ENCODE data around the gene FBXO24. TPM values are rescaled to one million over a fixed set of nuclear protein-coding genes. Genes with fewer than 3 reads are reported as not detected.

Gene FBXO24
- total and polyA plus RNA-seq, 2 donors (not counting 1 experiment from before 2014, with no cell fraction given): 0.23 to 0.33 TPM

- no peak overlapping the region for H3K4me2 ChIP-seq (ENCODE audit: extremely low read depth, insufficient read depth, low read length)
- H3K4me3 ChIP-seq (replicated peaks in 1 of 4; ENCODE audit: control extremely low read depth in 1 of 4, insufficient read depth in 1 of 4, low read depth in 3 of 4, low read length in 4 of 4): no peak overlapping the region
- H3K9ac ChIP-seq (ENCODE audit: insufficient read depth, low read length): no peak overlapping the region
- TF ChIP-seq CTCF (conservative IDR thresholded peaks at IDR 0.05 in 1 of 2, IDR thresholded peaks at IDR 0.05 in 1 of 2; ENCODE audit: low read depth in 1 of 2, low read length in 2 of 2) (no peak), EZH2 (IDR thresholded peaks at IDR 0.05; ENCODE audit: low read length, missing control alignments) (no peak)
- H3K27ac ChIP-seq (ENCODE audit: insufficient read depth, low read length): no peak overlapping the region
- H2AFZ ChIP-seq (ENCODE audit: low read length): no peak overlapping the region
- no peaks in the 10 kb centered on the region for H4K20me1 ChIP-seq (ENCODE audit: control insufficient read depth, extremely low read depth, insufficient read depth, low read length)
- H3K79me2 ChIP-seq (ENCODE audit: control insufficient read depth, insufficient read depth, low read length): no peaks in the 10 kb centered on the region
- H3K4me1 ChIP-seq (ENCODE audit: control insufficient read depth, extremely low read depth, insufficient read depth, low read length): no peaks in the 10 kb centered on the region
- DNase-seq (ENCODE audit: low read depth in 2 of 2): no peak
- peaks cover 40% of the 10 kb centered on the region for H3K36me3 ChIP-seq (ENCODE audit: control insufficient read depth, insufficient read depth, low read length)
- H3K27me3 ChIP-seq (ENCODE audit: control insufficient read depth, insufficient read depth, low read length): no peaks in the 10 kb centered on the region
- no peaks in the 10 kb centered on the region for H3K9me3 ChIP-seq (ENCODE audit: control insufficient read depth, insufficient read depth, low read depth, low read length)
Observed at GRCh38 chr7:100575206-100575631, 10.9 kb upstream of the FBXO24 start.

GRCh38 chr7:100575746-100576383, 10.3 kb upstream of the FBXO24 start:
- H3K27ac ChIP-seq (ENCODE audit: insufficient read depth, low read length): no peak overlapping the region
- H3K27me3 ChIP-seq (ENCODE audit: control insufficient read depth, insufficient read depth, low read length): no peaks in the 10 kb centered on the region
- DNase-seq (ENCODE audit: low read depth in 2 of 2): no peak
- H3K36me3 ChIP-seq (ENCODE audit: control insufficient read depth, insufficient read depth, low read length): peaks cover 46% of the 10 kb centered on the region
- H3K9ac ChIP-seq (ENCODE audit: insufficient read depth, low read length): no peak overlapping the region
- H3K79me2 ChIP-seq (ENCODE audit: control insufficient read depth, insufficient read depth, low read length): peaks cover 4% of the 10 kb centered on the region
- TF ChIP-seq EZH2 (IDR thresholded peaks at IDR 0.05; ENCODE audit: low read length, missing control alignments) (no peak), CTCF (conservative IDR thresholded peaks at IDR 0.05 in 1 of 2, IDR thresholded peaks at IDR 0.05 in 1 of 2; ENCODE audit: low read depth in 1 of 2, low read length in 2 of 2) (no peak)
- H3K9me3 ChIP-seq (ENCODE audit: control insufficient read depth, insufficient read depth, low read depth, low read length): no peaks in the 10 kb centered on the region
- no peak overlapping the region for H3K4me2 ChIP-seq (ENCODE audit: extremely low read depth, insufficient read depth, low read length)
- H3K4me3 ChIP-seq (replicated peaks in 1 of 4; ENCODE audit: control extremely low read depth in 1 of 4, insufficient read depth in 1 of 4, low read depth in 3 of 4, low read length in 4 of 4): no peak overlapping the region
- H3K4me1 ChIP-seq (ENCODE audit: control insufficient read depth, extremely low read depth, insufficient read depth, low read length): no peaks in the 10 kb centered on the region
- no peak overlapping the region for H2AFZ ChIP-seq (ENCODE audit: low read length)
- H4K20me1 ChIP-seq (ENCODE audit: control insufficient read depth, extremely low read depth, insufficient read depth, low read length): no peaks in the 10 kb centered on the region

GRCh38 chr7:100576384-100576993, 9.6 kb upstream of the FBXO24 start:
- Histone ChIP-seq H3K27me3 (ENCODE audit: control insufficient read depth, insufficient read depth, low read length) (no peaks in the 10 kb centered on the region), H3K36me3 (ENCODE audit: control insufficient read depth, insufficient read depth, low read length) (peaks cover 50% of the 10 kb centered on the region), H3K9ac (ENCODE audit: insufficient read depth, low read length) (no peak overlapping the region), H3K27ac (ENCODE audit: insufficient read depth, low read length) (no peak overlapping the region), H3K9me3 (ENCODE audit: control insufficient read depth, insufficient read depth, low read depth, low read length) (no peaks in the 10 kb centered on the region), H3K4me2 (ENCODE audit: extremely low read depth, insufficient read depth, low read length) (no peak overlapping the region), H3K79me2 (ENCODE audit: control insufficient read depth, insufficient read depth, low read length) (peaks cover 8% of the 10 kb centered on the region), H2AFZ (ENCODE audit: low read length) (no peak overlapping the region), H3K4me3 (replicated peaks in 1 of 4; ENCODE audit: control extremely low read depth in 1 of 4, insufficient read depth in 1 of 4, low read depth in 3 of 4, low read length in 4 of 4) (no peak overlapping the region), H3K4me1 (ENCODE audit: control insufficient read depth, extremely low read depth, insufficient read depth, low read length) (no peaks in the 10 kb centered on the region), H4K20me1 (ENCODE audit: control insufficient read depth, extremely low read depth, insufficient read depth, low read length) (no peaks in the 10 kb centered on the region)
- no peak for TF ChIP-seq CTCF (conservative IDR thresholded peaks at IDR 0.05 in 1 of 2, IDR thresholded peaks at IDR 0.05 in 1 of 2; ENCODE audit: low read depth in 1 of 2, low read length in 2 of 2)
- TF ChIP-seq EZH2 (IDR thresholded peaks at IDR 0.05; ENCODE audit: low read length, missing control alignments): no peak
- no peak for DNase-seq (ENCODE audit: low read depth in 2 of 2)
